Natural killer cell (primary cell): Measurements from ENCODE around the gene ANKRD63. TPM values are rescaled to one million over a fixed set of nuclear protein-coding genes. Genes with fewer than 3 reads are reported as not detected.

Experiments used
- ATAC-seq, 3 donors: fragments of 150-1000 bp in 2 of 3; fragments of 200-7000 bp in 1 of 3; cut with Tn5 transposase; 1 replicate in 1 of 3; 2 replicates in 2 of 3; pipeline ENCODE4 v1.10.0; 2021; ENCODE audit warnings: mild to moderate bottlenecking in 2 of 3, moderate library complexity in 2 of 3
- DNase-seq, 2 donors: peaks; one replicate each; pipeline versions ENCODE4 v3.0.0 to v3.0.0-alpha.2; 2013 to 2021; ENCODE audit warnings: mixed read lengths in 1 of 2
- H3K27ac ChIP-seq: one replicate; pipeline ENCODE4 v1.5.1; 2013; ENCODE audit warnings: mild to moderate bottlenecking, low read length
- H3K27me3 ChIP-seq: one replicate; pipeline ENCODE4 v1.6.1; 2013; ENCODE audit warnings: low read length; ENCODE audit not compliant: control insufficient read depth, insufficient read depth
- H3K36me3 ChIP-seq: one replicate; pipeline ENCODE4 v1.6.1; 2013; ENCODE audit warnings: low read length; ENCODE audit not compliant: control insufficient read depth, insufficient read depth
- H3K4me1 ChIP-seq: one replicate; pipeline ENCODE4 v1.6.1; 2013; ENCODE audit warnings: low read length; ENCODE audit not compliant: control insufficient read depth, insufficient read depth
- H3K4me3 ChIP-seq: one replicate; pipeline ENCODE4 v1.5.1; 2013; ENCODE audit warnings: low read length
- H3K9me3 ChIP-seq: one replicate; pipeline ENCODE4 v1.6.1; 2013; ENCODE audit warnings: low read length; ENCODE audit not compliant: control insufficient read depth, insufficient read depth
- H3K27ac Mint-ChIP-seq, 2 donors: one replicate each; pipeline ENCODE4 v1.8.0; 2022; ENCODE audit warnings: mild to moderate bottlenecking in 2 of 2, mixed read lengths in 2 of 2, moderate library complexity in 1 of 2
- H3K27me3 Mint-ChIP-seq, 2 donors: one replicate each; pipeline ENCODE4 v1.8.0; 2022; ENCODE audit warnings: low read depth in 2 of 2, mixed read lengths in 2 of 2
- H3K36me3 Mint-ChIP-seq: one replicate; pipeline ENCODE4 v1.8.0; 2022; ENCODE audit warnings: mixed read lengths
- H3K4me1 Mint-ChIP-seq, 2 donors: one replicate each; pipeline ENCODE4 v1.8.0; 2022; ENCODE audit warnings: mixed read lengths in 2 of 2
- H3K4me3 Mint-ChIP-seq: one replicate; pipeline ENCODE4 v1.8.0; 2022; ENCODE audit warnings: mild to moderate bottlenecking, moderate library complexity, mixed read lengths
- H3K9me3 Mint-ChIP-seq, 2 donors: one replicate each; pipeline ENCODE4 v1.8.0; 2022; ENCODE audit warnings: mixed read lengths in 2 of 2
- CTCF ChIP-seq: fragments of 200-600 bp; IDR thresholded peaks from one replicate; pipeline ENCODE4 v1.8.0; 2022; ENCODE audit warnings: antibody characterized with exemption
- WGBS: methylation state at CpG from one replicate; pipeline ENCODE4 v1.1.7; 2013; ENCODE audit warnings: missing lambda C conversion rate; ENCODE audit not compliant: insufficient coverage; 5-methylcytosine and 5-hydroxymethylcytosine counted together
- intact Hi-C: fragments of 100-400 bp; cut with micrococcal nuclease; formaldehyde crosslinking; loops from one replicate; pipeline ENCODE4 v1.14.2; 2022
- total RNA-seq, 4 donors: library from RNA; stranded (reverse); fragments of 120-200 nt in 1 of 4; gene quantifications; one replicate each; pipeline versions ENCODE4 v1.2.3 to v1.2.4, GENCODE V29; 2013 to 2022

ANKRD63 gene
- total RNA-seq = not detected
- not detected for total RNA-seq (2013)

- Mint-ChIP-seq H3K27ac (no peak within 1 kb of the TSS), H3K4me1 (peaks cover 0 to 10% of the 10 kb centered on the region in 2 donors), H3K27me3 (peaks cover 10 to 25% of the 10 kb centered on the region in 2 donors), H3K9me3 (no peaks in the 10 kb centered on the region), H3K36me3 (no peaks in the 10 kb centered on the region), H3K4me3 (peak within 1 kb of the TSS; percentile 78)
- H3K9me3 ChIP-seq = no peaks in the 10 kb centered on the region
- peaks cover 25% of the 10 kb centered on the region for H3K4me1 ChIP-seq
- 3% methylated on average over 76 of the region's 76 CpGs for WGBS
- peaks cover 16% of the 10 kb centered on the region for H3K36me3 ChIP-seq
- peaks cover 18% of the 10 kb centered on the region for H3K27me3 ChIP-seq
- ATAC-seq (peak; percentile 62 to 69 (median 66)), DNase-seq (peak in 1 of 2 donors; percentile 64)
- intact Hi-C loops = no loop called here
- no peak within 1 kb of the TSS for H3K27ac ChIP-seq
- TF ChIP-seq CTCF = no peak
- H3K4me3 ChIP-seq = peak within 1 kb of the TSS; percentile 36
Measured at GRCh38 chr15:40282869-40283614, at the start of gene ANKRD63. TSS of gene ANKRD63 (minus strand) at chr15:40283064. CDS start at chr15:40282586, 478 bp downstream.

- ATAC-seq (no peak), DNase-seq (no peak)
- no peaks in the 10 kb centered on the region for H3K9me3 ChIP-seq
- Mint-ChIP-seq H3K36me3 (no peaks in the 10 kb centered on the region), H3K27ac (no peak overlapping the region), H3K4me3 (no peak overlapping the region), H3K4me1 (peaks cover 16 to 40% of the 10 kb centered on the region in 2 donors), H3K27me3 (peaks cover 0 to 4% of the 10 kb centered on the region in 2 donors), H3K9me3 (no peaks in the 10 kb centered on the region)
- intact Hi-C loops = loop anchor here (10.0 kb wide), 1 partner anchor 117 kb away; no protein-coding TSS in a partner anchor
- no peak for TF ChIP-seq CTCF
- no peaks in the 10 kb centered on the region for H3K27me3 ChIP-seq
- H3K4me1 ChIP-seq = peaks cover 36% of the 10 kb centered on the region
- no peak overlapping the region for H3K27ac ChIP-seq
- no peak overlapping the region for H3K4me3 ChIP-seq
- 76% methylated on average over 8 of the region's 8 CpGs for WGBS
- H3K36me3 ChIP-seq = no peaks in the 10 kb centered on the region
Measured at GRCh38 chr15:40332113-40332781, 49.4 kb upstream of the ANKRD63 start.

- no peak overlapping the region for H3K27ac Mint-ChIP-seq
- DNase-seq (no peak), ATAC-seq (no peak)
- no peaks in the 10 kb centered on the region for H3K27me3 ChIP-seq
- H3K27me3 Mint-ChIP-seq = peaks cover 0 to 2% of the 10 kb centered on the region in 2 donors
- no peaks in the 10 kb centered on the region for H3K36me3 ChIP-seq
- no peaks in the 10 kb centered on the region for H3K36me3 Mint-ChIP-seq
- no peak overlapping the region for H3K27ac ChIP-seq
- intact Hi-C loops = loop anchor here (10.0 kb wide), 1 partner anchor 117 kb away; no protein-coding TSS in a partner anchor
- H3K4me3 Mint-ChIP-seq = no peak overlapping the region
- no peaks in the 10 kb centered on the region for H3K9me3 Mint-ChIP-seq
- TF ChIP-seq CTCF = no peak
- WGBS = 98% methylated on average over 7 of the region's 7 CpGs
- H3K4me3 ChIP-seq = no peak overlapping the region
- H3K4me1 Mint-ChIP-seq = peaks cover 22 to 41% of the 10 kb centered on the region in 2 donors
- H3K9me3 ChIP-seq = no peaks in the 10 kb centered on the region
- peaks cover 36% of the 10 kb centered on the region for H3K4me1 ChIP-seq
Measured at GRCh38 chr15:40331637-40332036, 48.8 kb upstream of the ANKRD63 start.
